ENCODE results near the gene FAM219B. TPM values are rescaled to one million over a fixed set of nuclear protein-coding genes. Genes with fewer than 3 reads are reported as not detected.

Gene FAM219B
- total RNA-seq, 1 experiment from 2014 or later, result 64.3 TPM

GRCh38 chr15:74870436-74871215 lies 36.0 kb downstream of the FAM219B start:
- ChIA-PET RAD21 (ENCODE audit: low non-redundant PET in 1 of 2, low total read pairs in 2 of 2, uncharacterized antibody in 2 of 2, unreplicated experiment in 2 of 2) (no interaction called here), POLR2A (interaction anchor here (0.7 kb wide), 1 partner anchor 8 kb away, joined by 3 read pairs; no protein-coding TSS in a partner anchor), CTCF (no interaction called here)
- H3K27ac ChIP-seq (ENCODE audit: low read depth, low read length), result no peak overlapping the region
- H3K9ac ChIP-seq (ENCODE audit: low read length), result no peak overlapping the region
- no peak overlapping the region for H3K4me3 ChIP-seq (replicated peaks in 1 of 2; ENCODE audit: low read depth in 1 of 2, low read length in 2 of 2)
- H3K36me3 ChIP-seq (ENCODE audit: control insufficient read depth in 1 of 2, insufficient read depth in 2 of 2, low read length in 2 of 2), result peaks cover 0 to 8% of the 10 kb centered on the region in 2 experiments; a peak in 1 of 4 replicates
- H3K9me2 ChIP-seq (ENCODE audit: insufficient read depth), result no peaks in the 10 kb centered on the region
- no TSS peak for BruUV-seq (replicated peaks)
- no peak for DNase-seq (ENCODE audit: low read depth, low spot score)
- no peaks in the 10 kb centered on the region for H4K20me1 ChIP-seq (ENCODE audit: insufficient read depth)
- no peak overlapping the region for H3K4me2 ChIP-seq (ENCODE audit: low read length)
- H3K4me1 ChIP-seq (ENCODE audit: control insufficient read depth in 1 of 2, insufficient read depth in 2 of 2, low read length in 2 of 2), result peaks cover 10 to 49% of the 10 kb centered on the region in 2 experiments
- ATAC-seq, result no peak
- H3K27me3 ChIP-seq (ENCODE audit: insufficient read depth, low read length), result no peaks in the 10 kb centered on the region
- intact Hi-C loops (cut with micrococcal nuclease), result no loop called here
- TF ChIP-seq, protein P1, sequence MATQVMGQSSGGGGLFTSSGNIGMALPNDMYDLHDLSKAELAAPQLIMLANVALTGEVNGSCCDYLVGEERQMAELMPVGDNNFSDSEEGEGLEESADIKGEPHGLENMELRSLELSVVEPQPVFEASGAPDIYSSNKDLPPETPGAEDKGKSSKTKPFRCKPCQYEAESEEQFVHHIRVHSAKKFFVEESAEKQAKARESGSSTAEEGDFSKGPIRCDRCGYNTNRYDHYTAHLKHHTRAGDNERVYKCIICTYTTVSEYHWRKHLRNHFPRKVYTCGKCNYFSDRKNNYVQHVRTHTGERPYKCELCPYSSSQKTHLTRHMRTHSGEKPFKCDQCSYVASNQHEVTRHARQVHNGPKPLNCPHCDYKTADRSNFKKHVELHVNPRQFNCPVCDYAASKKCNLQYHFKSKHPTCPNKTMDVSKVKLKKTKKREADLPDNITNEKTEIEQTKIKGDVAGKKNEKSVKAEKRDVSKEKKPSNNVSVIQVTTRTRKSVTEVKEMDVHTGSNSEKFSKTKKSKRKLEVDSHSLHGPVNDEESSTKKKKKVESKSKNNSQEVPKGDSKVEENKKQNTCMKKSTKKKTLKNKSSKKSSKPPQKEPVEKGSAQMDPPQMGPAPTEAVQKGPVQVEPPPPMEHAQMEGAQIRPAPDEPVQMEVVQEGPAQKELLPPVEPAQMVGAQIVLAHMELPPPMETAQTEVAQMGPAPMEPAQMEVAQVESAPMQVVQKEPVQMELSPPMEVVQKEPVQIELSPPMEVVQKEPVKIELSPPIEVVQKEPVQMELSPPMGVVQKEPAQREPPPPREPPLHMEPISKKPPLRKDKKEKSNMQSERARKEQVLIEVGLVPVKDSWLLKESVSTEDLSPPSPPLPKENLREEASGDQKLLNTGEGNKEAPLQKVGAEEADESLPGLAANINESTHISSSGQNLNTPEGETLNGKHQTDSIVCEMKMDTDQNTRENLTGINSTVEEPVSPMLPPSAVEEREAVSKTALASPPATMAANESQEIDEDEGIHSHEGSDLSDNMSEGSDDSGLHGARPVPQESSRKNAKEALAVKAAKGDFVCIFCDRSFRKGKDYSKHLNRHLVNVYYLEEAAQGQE (IDR thresholded peaks at IDR 0.05; ENCODE audit: low read depth), result no peak
- TF ChIP-seq CBX3 (IDR thresholded peaks at IDR 0.05; ENCODE audit: low read depth) (no peak), MAX (IDR thresholded peaks at IDR 0.05) (no peak), SIN3A (IDR thresholded peaks at IDR 0.05; ENCODE audit: low read depth) (no peak), SP1 (IDR thresholded peaks at IDR 0.05; ENCODE audit: low read depth) (no peak), JUND (IDR thresholded peaks at IDR 0.05) (no peak), EZH2phosphoT487 (IDR thresholded peaks at IDR 0.05; ENCODE audit: borderline replicate concordance) (no peak), FOSL1 (IDR thresholded peaks at IDR 0.05; ENCODE audit: low read depth) (no peak), SRF (IDR thresholded peaks at IDR 0.05; ENCODE audit: low read depth) (no peak), ZNF274 (IDR thresholded peaks at IDR 0.05; ENCODE audit: low read depth, low read length) (no peak), POLR2AphosphoS5 (IDR thresholded peaks at IDR 0.05; ENCODE audit: low read depth, low read length) (no peak), CEBPB (IDR thresholded peaks at IDR 0.05; ENCODE audit: low read depth) (no peak), CTCF (IDR thresholded peaks at IDR 0.05 in 2 of 3, conservative IDR thresholded peaks at IDR 0.05 in 1 of 3; ENCODE audit: borderline replicate concordance in 1 of 3, insufficient read depth in 1 of 3, low read depth in 2 of 3, low read length in 2 of 3) (no peak), ELF1 (IDR thresholded peaks at IDR 0.05; ENCODE audit: borderline replicate concordance, low read depth) (no peak), TCF7L2 (IDR thresholded peaks at IDR 0.05; ENCODE audit: borderline replicate concordance, extremely low read depth, insufficient read depth, insufficient read length) (no peak)
- TF ChIP-seq, protein P2, sequence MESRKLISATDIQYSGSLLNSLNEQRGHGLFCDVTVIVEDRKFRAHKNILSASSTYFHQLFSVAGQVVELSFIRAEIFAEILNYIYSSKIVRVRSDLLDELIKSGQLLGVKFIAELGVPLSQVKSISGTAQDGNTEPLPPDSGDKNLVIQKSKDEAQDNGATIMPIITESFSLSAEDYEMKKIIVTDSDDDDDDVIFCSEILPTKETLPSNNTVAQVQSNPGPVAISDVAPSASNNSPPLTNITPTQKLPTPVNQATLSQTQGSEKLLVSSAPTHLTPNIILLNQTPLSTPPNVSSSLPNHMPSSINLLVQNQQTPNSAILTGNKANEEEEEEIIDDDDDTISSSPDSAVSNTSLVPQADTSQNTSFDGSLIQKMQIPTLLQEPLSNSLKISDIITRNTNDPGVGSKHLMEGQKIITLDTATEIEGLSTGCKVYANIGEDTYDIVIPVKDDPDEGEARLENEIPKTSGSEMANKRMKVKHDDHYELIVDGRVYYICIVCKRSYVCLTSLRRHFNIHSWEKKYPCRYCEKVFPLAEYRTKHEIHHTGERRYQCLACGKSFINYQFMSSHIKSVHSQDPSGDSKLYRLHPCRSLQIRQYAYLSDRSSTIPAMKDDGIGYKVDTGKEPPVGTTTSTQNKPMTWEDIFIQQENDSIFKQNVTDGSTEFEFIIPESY (IDR thresholded peaks at IDR 0.05; ENCODE audit: extremely low read depth, insufficient replicate concordance, low read length), result no peak
- TF ChIP-seq, protein P3, sequence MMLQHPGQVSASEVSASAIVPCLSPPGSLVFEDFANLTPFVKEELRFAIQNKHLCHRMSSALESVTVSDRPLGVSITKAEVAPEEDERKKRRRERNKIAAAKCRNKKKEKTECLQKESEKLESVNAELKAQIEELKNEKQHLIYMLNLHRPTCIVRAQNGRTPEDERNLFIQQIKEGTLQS (IDR thresholded peaks at IDR 0.05), result no peak
- H3K9me3 ChIP-seq (ENCODE audit: control insufficient read depth in 1 of 2, insufficient read depth in 1 of 2, low read depth in 1 of 2, low read length in 2 of 2), result no peaks in the 10 kb centered on the region
- peaks cover 70% of the 10 kb centered on the region for H3K79me2 ChIP-seq (ENCODE audit: insufficient read depth, low read length)
- H2AFZ ChIP-seq (ENCODE audit: low read depth, low read length, poor library complexity, severe bottlenecking), result no peak overlapping the region

All from HCT116 (cell line).